Epidermal melanocyte (primary cell): ENCODE data around the gene MEN1.
"Not testable (repeated sequence)": the region's sequence is repeated elsewhere in the genome, so short reads cannot be mapped to it uniquely, and the experiment has no call there.

Source experiments
- DNase-seq: peaks from one replicate; pipeline ENCODE4 v3.0.0; 2011; ENCODE audit warnings: low spot score; ENCODE audit not compliant: insufficient read length

The MEN1 gene

GRCh38 chr11:64833198-64833502, 22.8 kb upstream of the MEN1 start:
- DNase-seq, result no peak

DNA sequence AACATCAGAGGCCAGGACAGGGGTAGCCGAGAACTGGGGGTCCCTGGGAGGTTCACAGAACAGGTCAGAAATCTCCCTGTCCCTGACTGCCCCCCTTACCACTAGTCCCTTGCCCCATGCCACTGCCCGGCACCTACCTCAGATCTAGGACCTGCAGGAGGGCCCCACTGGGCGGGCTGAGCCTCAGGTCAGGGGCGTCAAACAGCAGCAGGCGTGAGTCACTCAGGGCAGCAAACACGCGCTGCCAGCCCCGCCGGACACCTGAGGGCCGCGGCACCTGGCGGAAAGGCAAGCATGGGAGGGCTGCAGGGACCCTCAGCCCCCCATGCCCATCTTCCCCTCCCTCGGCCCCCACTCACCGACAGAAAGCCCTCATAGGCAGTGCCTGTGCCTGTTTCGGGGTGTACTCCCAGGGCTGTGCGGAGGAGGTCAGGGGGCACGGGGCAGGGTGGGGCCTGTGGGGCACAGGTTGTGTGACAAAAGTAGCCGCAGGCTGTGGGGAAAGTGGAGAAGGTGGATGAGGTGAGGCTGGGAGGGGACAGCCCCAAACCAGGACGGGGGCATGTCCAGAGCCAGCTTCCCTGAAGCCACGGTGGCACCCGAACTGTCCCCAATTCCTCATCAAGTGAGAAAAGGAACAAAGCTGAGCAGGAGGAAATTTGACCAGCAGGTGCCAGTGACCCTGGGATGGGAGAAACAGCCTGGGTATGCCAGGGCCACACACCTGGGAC, 22.3 kb upstream of the MEN1 start:
- DNase-seq, result no peak

DNA sequence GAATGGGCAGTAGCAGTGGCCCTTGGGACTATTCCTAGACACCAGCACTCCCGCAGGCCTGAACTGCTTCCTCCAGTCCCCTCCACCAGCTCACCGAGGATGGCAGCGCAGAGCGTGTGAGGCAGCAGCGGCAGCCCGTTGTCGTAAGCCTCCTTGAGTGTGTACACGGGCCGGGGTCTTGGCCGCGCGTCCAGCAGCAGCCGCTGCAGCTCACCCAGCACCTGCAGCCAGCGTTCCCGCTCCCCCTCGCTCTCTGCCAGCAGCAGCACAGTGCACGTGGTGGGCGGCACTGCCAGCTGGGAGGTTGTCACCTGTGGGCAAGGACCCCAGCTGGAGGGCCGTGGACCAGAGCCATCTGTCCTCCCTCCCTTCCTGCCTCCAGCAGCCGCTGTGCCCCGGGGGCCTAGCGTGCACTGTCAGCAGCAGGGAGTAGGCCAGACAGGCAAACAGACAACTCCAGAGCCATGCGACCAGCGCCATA, 21.1 kb upstream of the MEN1 start:
- no peak for DNase-seq

GRCh38 chr11:64829536-64830251, 19.3 kb upstream of the MEN1 start:
- no peak for DNase-seq

DNA sequence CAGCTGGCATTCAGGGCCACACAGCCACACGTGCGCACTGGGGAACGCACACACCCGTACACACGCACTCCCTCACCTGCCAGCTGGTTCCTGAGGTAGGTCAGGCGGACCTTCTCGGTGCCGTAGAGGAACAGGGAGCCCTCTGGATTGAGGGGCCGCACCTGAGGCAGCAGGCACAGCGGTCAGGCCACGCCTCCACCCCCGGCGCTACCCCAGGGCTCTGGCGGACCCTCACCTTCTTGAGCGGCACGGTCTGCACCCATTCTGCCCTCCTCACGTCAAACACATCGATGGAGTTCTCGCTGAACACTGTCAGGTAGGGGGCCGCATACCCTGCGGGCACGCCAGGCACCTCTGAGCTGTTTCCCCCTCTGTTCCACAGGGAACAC, 17.1 kb upstream of the MEN1 start:
- no peak for DNase-seq

- DNase-seq, result no peak
Measured at GRCh38 chr11:64826578-64827450, 16.5 kb upstream of the MEN1 start.

GRCh38 chr11:64826062-64826461, 15.7 kb upstream of the MEN1 start:
- DNase-seq, result no peak

DNA sequence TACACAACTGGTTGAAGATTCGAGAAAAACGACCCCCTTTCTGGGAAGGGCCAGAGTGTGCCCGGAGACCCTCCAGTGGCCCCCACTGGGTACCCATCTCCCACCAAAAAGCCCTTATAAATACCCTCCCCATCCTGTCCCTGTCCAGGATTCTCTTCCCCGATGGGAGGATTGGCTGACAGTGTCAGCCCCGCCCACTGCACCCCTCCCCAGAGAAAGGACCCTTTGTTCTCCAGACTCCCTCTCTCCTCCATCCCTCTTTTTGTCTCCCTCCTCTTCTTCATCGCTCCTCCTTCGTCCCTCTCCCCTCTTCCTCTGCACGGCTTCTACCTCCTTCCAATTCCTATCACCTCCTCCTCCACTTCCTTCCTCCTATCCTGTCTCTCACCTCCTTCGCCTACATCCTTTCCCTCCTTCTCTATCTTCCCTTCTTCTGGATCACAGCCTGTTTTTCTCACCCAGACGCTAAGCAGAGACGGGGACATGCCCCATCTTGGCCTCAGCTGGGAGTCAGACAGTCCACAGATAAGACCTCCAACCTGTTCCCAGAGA, 13.3 kb upstream of the MEN1 start:
- DNase-seq, result no peak

DNA sequence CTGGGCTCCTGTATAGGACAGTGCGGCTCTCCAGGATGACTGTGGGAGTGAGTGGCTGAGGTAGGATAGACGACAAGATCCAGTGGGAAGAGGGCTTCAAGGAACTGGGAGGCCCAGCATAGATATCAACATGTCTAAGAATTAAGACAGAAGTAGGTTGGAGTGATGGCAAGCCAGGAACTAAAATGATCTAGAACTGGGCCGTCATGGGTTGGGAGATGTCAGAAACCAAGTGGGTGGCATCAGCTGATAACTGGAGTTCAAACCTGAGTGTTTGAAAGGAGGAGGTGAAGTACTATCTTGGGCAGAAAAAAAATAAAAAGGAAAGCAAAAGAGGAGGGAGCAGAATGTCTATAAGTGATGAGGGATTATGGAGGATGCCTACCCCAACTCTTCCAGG, 7.1 kb upstream of the MEN1 start:
- no peak for DNase-seq

DNA sequence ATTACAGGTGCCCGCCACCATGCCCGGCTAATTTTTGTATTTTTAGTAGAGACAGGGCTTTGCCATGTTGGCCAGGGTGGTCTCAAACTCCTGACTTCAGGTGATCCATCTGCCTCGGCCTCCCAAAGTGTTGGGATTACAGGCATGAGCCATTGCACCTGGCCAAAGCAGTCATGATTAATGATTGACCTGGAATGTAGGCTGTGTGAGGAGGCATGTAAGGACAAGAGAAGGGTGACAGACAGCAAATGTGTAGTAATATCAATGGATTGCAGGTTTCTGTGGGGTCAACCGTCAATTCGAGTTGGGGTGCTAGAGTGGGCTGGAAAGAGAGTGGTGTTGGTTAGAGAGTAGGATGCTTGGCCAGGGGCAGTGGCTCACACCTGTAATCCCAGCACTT, 5.1 kb upstream of the MEN1 start:
- not testable (repeated sequence) for DNase-seq

DNA sequence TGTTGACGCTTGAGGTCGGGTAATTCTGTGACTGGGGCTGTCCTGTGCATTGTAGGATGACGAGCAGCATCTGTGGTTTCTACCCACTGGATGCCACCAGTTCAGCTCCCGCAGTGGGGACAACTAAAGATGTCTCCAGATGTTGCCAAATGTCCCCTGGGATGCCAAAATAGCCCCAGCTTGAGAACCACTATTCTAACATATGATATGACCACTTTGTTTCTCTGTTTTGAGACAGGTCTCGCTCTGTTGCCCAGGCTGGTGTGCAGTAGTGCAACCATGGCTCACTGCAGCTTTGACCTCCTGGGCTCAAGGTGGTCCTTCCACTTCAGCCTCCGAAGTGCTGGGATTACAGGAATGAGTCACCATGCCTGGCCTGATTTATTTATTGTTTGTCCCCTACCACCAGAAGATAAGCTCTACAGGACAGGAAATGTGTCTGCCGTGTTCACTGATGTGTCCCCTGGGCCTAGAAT, 4.4 kb upstream of the MEN1 start:
- no peak for DNase-seq

DNA sequence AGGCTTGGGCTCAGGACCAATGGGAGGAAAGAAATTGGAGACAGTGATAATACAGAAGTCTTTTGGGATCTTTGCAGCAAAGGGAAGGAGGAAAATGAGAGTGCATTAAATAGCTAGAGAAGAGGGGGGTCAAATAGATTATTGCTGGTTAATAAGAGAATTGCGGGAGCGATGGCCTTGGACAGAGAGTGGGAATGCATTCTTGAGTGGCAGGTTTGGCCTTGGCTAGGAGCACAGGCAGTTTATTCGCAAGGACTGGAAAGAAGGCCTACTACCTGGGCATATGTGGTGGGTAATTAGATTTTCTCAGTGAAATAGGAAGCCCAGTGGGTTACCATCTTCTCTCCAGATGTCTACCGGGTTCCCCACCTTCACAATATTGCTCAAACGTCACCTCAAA, 3.5 kb upstream of the MEN1 start:
- no peak for DNase-seq

DNA sequence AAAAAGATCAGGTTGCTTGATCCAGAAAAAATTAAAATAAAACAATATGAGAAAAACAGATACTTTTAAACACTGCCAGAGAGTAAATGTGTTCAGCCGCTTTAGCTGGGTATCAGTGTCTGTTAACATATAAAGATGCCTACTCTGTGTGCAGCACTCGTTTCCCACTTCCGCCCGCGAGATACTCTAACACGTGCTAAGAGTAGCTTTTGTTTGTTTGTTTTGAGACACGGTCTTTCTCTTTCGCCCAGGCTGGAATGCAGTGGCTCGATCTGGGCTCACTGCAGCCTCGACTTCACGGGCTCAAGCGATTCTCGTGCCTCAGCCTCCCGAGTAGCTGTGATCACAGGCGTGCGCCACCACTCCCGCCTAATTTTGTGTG, 531 bp upstream of the MEN1 start:
- no peak for DNase-seq

DNA sequence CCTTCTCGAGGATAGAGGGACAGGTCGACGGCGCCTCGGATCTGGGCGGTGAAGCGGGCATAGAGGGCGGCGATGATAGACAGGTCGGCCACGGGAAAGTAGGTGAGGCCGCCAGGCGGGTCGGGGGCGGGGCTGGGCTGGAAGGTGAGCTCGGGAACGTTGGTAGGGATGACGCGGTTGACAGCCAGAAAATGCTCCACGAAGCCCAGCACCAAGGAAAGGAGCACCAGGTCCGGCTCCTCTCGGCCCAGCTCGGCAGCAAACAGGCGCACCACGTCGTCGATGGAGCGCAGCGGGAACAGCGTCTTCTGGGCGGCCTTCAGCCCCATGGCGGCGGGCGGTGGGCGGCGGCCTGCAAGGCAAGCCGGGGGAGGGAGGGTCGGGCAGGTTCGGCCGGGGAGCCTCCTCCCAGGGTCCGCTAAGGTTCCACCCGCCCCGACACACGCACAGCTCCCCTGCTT, 540 bp downstream of the MEN1 start:
- no peak for DNase-seq

DNA sequence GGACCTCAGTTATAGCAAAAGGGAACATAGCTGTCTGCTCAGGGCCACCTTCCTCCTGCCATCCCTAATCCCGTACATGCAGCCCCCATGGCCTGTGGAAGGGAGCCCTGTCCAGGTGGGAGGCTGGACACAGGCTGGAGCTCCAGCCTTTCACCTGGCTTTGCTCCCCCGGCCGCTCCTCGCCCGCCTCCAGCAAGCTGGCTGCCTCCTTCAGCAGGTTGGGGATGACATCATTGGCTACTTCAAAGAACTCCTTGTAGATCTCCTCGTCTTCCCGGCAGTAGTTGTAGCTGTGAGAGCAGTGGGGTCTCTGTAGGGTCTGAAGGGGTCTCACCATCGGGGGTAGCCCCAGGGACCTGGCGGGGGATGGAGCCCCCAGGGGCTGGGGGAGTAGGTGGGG, 4.9 kb downstream of the MEN1 start:
- no peak for DNase-seq

DNA sequence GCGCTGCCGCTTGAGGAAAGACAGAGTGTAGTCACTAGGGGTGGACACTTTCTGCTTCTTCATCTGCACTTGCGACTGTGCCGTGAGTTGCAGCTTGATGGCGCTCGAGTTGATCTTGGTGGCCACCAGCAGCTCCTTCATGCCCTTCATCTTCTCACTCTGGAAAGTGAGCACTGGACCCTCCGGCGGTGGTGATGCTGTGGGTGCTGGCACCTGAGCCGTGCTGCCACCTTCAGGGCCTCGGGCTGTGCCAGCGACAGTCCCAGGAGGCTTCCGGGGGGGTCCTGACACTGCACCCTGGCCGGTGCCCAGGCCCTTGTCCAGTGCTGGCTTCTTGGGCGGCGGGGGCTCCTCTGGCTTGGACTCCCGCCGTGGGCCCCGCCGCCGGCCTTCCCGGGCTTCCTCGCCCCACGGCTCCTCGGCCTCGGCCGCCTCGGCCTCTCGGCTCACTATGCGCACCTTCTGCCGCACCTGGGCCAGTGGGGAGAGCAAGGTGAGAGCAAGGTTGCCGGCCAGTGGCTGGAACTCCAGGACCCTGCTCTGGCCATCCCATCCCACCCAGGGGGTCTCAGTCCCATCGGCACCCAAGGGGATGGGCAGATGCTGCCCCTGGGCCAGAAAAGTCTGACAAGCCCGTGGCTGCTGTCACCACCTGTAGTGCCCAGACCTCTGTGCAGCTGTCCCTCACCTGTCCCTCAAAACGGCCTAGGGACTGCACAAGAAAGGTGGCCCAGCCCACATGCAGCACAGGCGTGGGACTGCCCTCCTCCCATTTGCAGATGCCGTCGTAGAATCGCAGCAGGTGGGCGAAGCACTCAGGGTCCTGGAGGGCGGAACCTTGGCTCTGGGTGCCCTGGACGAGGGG, 5.8 kb downstream of the MEN1 start:
- DNase-seq, result no peak

DNA sequence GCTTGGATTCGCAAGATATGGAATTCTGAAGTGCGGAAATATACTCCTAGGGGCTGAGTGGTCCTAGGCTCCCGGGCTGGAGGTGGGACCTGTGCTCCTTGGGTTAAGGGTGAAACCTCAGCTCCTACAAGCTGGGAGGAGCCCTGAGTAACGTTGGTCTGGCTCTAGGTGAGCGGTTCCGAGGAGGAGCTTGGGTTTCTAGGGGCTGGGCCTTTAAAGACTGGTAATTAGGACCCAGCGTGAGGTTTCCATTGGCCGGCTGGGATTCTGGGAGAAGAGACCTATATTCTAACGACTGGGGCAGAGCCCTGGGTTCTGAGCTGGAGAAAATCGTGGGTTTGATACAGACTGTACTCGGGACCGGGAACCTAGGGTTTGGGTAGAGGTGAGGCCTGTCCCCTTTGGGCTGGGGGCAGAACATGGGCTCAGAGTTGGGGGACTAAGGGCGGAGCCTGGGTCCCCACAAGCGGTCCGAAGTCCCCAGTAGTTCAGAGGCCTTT, 6.5 kb downstream of the MEN1 start:
- no peak for DNase-seq

DNA sequence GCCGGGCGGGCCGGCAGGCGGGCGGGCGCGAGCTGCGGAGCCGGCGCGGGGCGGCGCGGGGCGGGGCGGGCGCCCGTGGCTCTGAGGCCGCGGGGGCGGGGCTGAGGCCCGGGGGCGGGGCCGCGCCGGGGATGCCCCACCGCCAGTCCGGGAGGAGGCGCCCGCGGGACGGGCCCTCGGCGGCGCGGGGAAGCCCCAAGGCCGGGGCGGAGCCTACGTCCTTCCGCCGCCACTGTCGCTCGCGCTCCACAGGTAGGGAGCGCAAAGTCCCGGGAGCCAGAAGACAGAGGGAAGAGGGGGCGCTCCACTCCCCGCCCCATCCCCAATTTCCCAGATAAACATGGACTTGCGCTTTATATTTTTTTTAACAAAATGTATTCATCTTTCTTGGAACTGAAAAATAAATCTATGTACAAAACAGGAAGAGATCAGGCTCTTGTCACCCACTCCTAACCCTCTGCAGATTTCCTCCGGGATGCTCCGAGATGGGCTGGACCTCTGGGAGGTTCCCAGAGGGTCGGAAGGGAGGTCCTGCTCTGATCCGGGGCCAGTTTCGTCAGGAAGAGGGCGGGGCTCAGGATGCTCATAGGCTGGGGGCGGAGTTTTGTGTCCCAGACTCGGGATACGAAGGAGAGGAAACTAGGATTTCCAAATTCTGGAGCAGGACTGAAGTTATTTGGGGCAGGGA, 7.0 kb downstream of the MEN1 start, which contains the start of gene MAP4K2:
TSS of gene MAP4K2 (minus strand) at position 57 of the 688 bp plus-strand sequence. CDS start 65 bp downstream, outside the sequence.
- DNase-seq, result peak; percentile 97

- no peak for DNase-seq
Measured at GRCh38 chr11:64802370-64803157, 7.8 kb downstream of the MEN1 start.
